Left renal pelvis (tissue), 4 donors: ENCODE measurements around the gene SLC10A1. TPM values are rescaled to one million over a fixed set of nuclear protein-coding genes. Genes with fewer than 3 reads are reported as not detected.

Experiments used
- DNase-seq, 4 donors: peaks; one replicate each; pipeline ENCODE4 v3.0.0-alpha.2; 2013; ENCODE audit warnings: low read depth in 4 of 4, low spot score in 3 of 4
- polyA plus RNA-seq, 4 donors: library from polyadenylated mRNA; unstranded; fragments of 120-200 nt; gene quantifications; one replicate each; pipeline ENCODE4 v1.2.1, GENCODE V29; 2013; ENCODE audit not compliant: insufficient read length in 4 of 4

The SLC10A1 gene
- polyA plus RNA-seq, 4 donors: 0.10 to 0.20 (median 0.14) TPM; not detected in 1

DNA sequence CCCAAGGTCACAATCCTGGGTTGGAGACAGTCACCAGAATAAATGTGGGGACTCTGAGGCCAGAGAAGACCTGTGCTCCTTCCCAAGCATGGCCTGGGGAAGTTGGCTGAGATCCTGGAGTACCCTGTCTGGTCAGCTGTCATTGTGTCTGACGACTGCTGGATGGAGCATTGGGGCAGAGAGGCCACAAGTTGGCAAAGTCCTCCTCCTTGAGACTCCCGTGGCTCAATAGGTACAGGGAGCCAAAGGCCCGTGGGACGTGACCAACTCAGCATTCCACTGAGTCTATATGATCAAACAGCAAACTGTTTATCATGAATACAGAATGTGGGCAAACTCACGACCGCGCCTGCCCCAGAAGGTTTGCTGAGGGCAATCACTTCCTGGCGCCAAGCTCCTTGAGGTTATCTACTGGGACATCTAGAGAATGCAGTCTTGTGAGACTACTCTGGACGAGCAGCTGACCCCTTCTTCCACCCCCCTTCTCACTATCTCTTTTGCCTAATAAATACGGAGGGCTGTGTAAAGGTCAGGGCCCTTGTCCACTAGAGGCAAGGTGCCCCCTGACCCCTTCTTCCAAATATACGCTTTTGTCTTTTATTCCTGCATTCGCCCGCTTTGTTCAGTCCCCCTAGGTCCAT, 14.3 kb upstream of the SLC10A1 start:
- DNase-seq: no peak

- DNase-seq: no peak
Measured at GRCh38 chr14:69808919-69809808, 12.1 kb upstream of the SLC10A1 start.

GRCh38 chr14:69807192-69807591, 10.2 kb upstream of the SLC10A1 start:
- no peak for DNase-seq

- DNase-seq: no peak
Measured at GRCh38 chr14:69804902-69805301, 7.9 kb upstream of the SLC10A1 start.

DNA sequence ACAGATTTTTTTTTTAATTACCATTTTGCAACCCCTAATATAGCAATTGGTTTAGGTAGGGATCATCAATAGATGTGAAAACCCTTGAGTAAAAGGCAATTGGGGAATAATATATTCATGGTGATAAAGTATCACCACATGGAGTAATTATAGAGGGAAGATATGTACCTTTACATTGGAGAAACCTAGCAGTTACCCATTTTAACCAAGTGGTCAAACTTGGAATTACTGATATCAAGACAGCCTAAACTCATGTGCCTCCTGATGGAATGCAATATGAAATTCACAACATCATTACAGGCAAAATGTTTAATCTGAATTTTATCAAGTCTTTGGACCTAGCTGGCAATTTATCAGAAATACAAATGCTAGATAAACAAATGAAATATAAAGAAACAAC, 6.7 kb upstream of the SLC10A1 start:
- no peak for DNase-seq

GRCh38 chr14:69798339-69798735, 1.3 kb upstream of the SLC10A1 start:
- DNase-seq: no peak

DNA sequence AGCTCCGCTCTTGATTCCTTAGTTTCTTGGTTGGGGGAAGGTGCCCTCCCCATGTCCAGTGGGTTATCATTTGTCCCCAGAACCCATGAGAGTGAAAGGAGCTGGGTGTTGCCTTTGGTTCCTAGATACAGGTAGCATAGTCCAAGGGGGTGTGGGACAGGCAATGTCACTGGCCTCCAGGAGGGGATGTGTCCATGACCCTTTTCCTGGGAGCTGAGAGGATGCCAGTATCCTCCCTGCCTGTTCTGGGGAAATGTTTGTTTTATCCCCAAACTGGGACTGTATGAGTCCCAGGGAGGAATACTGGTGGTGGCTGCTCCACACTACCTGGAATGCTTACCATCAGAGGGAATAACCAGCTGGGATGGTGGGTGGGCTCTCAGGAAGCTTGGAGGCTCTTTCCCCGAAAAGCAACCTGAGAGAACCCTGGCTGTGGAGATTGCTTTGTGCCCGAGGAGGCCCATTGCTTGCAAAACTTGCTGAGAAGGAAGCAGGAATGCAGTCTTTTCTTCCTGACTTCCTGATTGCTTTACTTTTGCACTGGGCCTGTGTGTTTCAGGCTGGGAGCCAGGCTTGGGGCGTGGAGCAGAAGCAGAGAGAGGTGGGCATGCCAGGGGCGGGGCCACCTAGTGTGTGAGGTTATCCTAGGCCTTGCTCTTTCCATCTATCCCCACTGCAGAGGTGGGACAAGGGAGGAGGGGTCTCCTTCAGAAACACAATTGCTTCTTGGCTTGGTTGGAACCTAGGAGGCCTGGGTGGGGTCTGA, 715 bp upstream of the SLC10A1 start:
- DNase-seq: no peak

DNA sequence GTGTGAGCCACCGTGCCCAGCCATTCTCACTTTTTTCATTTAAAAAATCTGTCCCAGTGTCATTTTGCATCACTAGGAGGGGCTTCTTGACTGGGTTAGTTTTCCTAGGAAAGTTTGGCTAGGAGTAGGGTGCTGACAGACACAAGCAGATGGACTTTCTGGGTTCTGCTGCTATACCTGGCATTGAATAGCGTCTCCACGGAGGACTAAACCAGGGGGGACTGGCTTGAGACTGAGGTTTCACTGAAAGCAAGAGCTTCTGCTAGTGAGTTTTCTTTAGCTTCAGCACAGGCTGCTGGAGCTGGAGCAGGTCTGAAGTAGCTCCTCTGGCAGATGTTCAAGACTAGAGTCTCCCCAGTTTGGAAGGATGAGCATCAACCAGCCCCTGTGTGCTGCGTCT, 1.4 kb downstream of the SLC10A1 start:
- no peak for DNase-seq

GRCh38 chr14:69794791-69795190, 2.2 kb downstream of the SLC10A1 start:
- DNase-seq: no peak

- no peak for DNase-seq
Measured at GRCh38 chr14:69792887-69793421, 4.1 kb downstream of the SLC10A1 start.

GRCh38 chr14:69789118-69789640, 7.9 kb downstream of the SLC10A1 start:
- DNase-seq: no peak

DNA sequence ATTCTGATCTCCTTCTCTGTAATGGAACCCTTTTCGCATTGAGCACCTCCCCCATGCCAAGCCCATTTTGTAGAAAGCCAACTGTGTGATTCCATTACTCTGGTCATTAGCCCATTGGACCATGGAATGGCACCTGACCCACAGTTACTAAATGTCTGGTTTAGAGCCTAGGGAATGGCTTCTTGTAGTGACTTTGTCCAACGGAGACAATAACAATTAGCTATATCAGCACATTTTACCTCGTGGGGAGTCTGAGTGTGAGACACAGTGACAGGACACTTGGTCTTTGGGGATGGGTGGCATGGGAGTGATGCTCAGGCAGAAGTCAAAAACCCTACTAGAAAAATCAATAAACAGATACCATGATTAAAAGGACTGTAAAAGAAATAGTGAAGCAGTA, 10.4 kb downstream of the SLC10A1 start:
- no peak for DNase-seq

DNA sequence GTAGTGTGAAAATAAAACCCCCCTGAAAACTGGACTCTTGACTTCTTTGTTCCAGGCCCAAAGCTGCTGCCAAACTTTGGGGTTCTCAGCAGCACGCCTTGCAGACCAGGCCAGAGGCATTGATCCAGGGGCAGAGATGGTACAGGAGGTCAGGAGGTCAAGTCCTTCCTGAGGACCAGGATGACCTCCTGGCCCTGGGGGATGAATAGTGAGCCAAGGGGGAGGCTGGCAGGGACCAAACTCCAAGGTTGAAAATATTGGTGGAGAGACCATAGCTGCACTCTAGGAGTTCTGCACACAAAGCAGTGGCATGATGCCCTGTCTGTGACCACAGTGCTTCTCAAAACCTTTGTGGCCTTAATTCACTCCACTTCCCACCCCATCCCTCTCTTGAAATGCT, 12.1 kb downstream of the SLC10A1 start:
- no peak for DNase-seq

DNA sequence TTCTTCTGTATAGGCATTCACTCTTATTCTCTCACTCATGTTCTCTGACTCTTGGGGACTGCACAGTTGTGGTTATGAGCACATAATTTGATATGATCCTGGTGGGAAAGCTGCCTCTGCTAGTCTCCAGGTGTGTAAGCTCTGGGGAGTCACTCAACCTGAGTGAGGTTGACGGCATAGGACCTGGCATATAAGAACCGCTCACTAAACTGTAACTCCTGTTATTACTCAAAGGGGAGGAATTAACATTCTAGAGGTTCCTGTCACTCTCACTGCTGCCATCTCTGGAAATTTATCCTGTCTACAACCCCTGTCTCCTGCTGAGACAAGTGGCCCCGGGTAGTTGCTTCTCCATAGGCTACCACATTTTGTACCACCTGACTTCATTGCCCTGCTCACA, 16.1 kb downstream of the SLC10A1 start:
- DNase-seq: no peak

DNA sequence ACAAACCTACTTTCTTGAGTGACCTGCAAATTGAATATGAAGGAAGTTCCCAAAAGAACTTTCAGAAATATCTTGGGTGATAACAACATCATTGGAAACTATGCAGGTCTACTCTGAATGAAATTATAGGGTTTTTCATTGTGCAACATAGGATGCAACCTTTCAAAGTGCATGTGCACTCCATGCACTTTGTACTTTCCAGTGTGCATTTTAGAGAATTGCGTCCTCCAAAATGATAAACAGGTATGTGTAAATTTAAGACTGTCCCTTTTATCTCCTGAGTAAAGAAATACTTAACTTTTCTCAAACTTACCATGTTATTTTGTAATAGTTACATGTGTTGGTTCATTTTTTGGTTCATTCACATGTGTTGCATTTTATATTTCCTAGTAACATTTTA, 16.9 kb downstream of the SLC10A1 start:
- DNase-seq: no peak

- no peak for DNase-seq
Measured at GRCh38 chr14:69779088-69779487, 18.0 kb downstream of the SLC10A1 start.

GRCh38 chr14:69776875-69777453, 20.1 kb downstream of the SLC10A1 start:
- no peak for DNase-seq

- no peak for DNase-seq
Measured at GRCh38 chr14:69775012-69775411, 22.0 kb downstream of the SLC10A1 start.

GRCh38 chr14:69773571-69774276, 23.3 kb downstream of the SLC10A1 start:
- DNase-seq: no peak
